Mesodermal cell (in vitro differentiated cells): ENCODE measurements around the gene VEZT.

Experiments used
- H3K27ac ChIP-seq: 2 replicates; pipeline ENCODE4 v1.7.0; 2013; ENCODE audit warnings: mild to moderate bottlenecking, low read depth, low read length, moderate library complexity; ENCODE audit not compliant: severe bottlenecking
- H3K36me3 ChIP-seq: 2 replicates; pipeline ENCODE4 v1.7.1; 2013; ENCODE audit warnings: mild to moderate bottlenecking, low read length, moderate library complexity; ENCODE audit not compliant: control insufficient read depth, insufficient read depth
- H3K4me1 ChIP-seq: one replicate; pipeline ENCODE4 v1.7.1; 2013; ENCODE audit warnings: mild to moderate bottlenecking, low read length; ENCODE audit not compliant: insufficient read depth, control insufficient read depth, poor library complexity, severe bottlenecking
- H3K4me3 ChIP-seq: 2 replicates; pipeline ENCODE4 v1.7.0; 2013; ENCODE audit warnings: low read length, control low read depth, mild to moderate bottlenecking; ENCODE audit not compliant: insufficient read depth, poor library complexity, severe bottlenecking; ENCODE audit errors: extremely low read depth
- H3K9me3 ChIP-seq: 2 replicates; pipeline ENCODE4 v1.7.1; 2013; ENCODE audit warnings: mild to moderate bottlenecking, low read length, moderate library complexity; ENCODE audit not compliant: control insufficient read depth
- WGBS, 2 experiments: methylation state at CpG; one replicate each; pipeline ENCODE4 v1.1.5; 2013; ENCODE audit warnings: missing lambda C conversion rate in 2 of 2; ENCODE audit not compliant: insufficient coverage in 2 of 2; 5-methylcytosine and 5-hydroxymethylcytosine counted together

VEZT gene

DNA sequence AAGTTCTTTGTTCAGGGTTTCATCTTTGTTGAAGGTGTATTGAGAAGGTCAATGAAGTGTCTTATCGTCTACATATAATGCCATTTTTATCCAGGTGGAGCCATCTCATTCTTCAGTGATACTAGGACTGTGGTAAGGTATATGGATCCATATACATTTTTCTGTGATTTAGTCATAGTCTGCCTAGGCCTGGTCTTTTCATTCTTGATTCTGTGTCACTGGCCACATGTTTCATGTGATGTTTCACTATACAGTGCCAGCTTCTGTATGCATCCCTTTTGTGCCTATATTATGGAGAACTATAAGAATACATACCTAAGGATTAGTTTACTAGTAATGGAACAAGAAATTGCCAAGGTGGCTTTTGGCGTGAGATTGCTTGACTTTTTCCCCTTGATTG is 40.5 kb downstream of the VEZT start:
- Histone ChIP-seq H3K9me3 (no peaks in the 10 kb centered on the region), H3K4me1 (peaks cover 19% of the 10 kb centered on the region), H3K36me3 (peaks cover 54% of the 10 kb centered on the region), H3K27ac (no peak overlapping the region), H3K4me3 (no peak overlapping the region)
- WGBS, 2 experiments: 80% methylated on average over 1 of the region's 2 CpGs; no CpG with 5 or more reads in 1 of the 2 experiments

DNA sequence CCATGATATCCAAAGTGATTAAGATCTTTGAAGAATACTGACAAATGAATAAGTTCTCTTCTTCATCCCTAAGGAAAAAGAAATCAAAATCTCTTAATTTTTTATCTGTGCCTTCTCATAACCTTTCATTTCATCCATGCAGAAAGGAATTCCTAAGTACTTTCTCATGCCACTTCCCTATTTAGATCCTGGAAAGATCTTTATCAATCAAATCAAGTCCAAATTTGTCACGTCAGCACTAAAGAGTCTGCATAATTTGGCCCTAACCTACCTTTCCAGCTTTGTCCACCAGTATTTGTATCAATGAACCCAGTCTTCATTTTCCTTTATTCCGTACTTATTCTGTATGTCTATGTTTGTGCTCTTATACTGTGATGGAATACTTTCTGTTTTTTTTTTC is 41.2 kb downstream of the VEZT start:
- Histone ChIP-seq H3K4me1 (peaks cover 21% of the 10 kb centered on the region), H3K4me3 (no peak overlapping the region), H3K9me3 (no peaks in the 10 kb centered on the region), H3K36me3 (peaks cover 54% of the 10 kb centered on the region), H3K27ac (no peak overlapping the region)
- WGBS, 2 experiments: 71 to 93% methylated on average over 1 of the region's 2 CpGs

- Histone ChIP-seq H3K27ac (no peak overlapping the region), H3K9me3 (no peaks in the 10 kb centered on the region), H3K4me3 (no peak overlapping the region), H3K4me1 (peaks cover 21% of the 10 kb centered on the region), H3K36me3 (peaks cover 51% of the 10 kb centered on the region)
- 100% methylated on average over 1 of the region's 1 CpG for WGBS, 2 experiments
Measured at GRCh38 chr12:95259368-95259767, 41.8 kb downstream of the VEZT start.

DNA sequence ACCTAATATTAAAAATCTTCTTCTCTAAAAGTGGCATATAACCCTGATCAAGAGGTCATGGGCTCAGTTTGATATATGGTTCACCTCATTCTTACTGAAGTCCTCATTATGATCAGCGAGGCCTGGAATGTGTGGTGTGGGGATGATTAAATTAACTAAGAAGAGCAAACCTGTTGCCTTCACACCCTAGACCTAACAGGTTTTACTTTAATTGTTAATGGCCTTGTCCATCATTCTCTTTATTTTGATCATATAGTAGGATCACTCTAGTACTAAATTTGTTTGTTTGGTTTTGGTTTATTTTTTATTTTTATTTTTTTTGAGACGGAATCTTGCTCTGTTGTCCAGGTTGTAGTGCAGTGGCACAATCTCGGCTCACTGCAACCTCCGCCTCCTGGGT is 43.5 kb downstream of the VEZT start:
- peaks cover 45% of the 10 kb centered on the region for H3K36me3 ChIP-seq
- H3K4me1 ChIP-seq: peaks cover 21% of the 10 kb centered on the region
- H3K27ac ChIP-seq: no peak overlapping the region
- WGBS, 2 experiments: 82 to 100% methylated on average over 2 to 3 of the region's 4 CpGs
- no peaks in the 10 kb centered on the region for H3K9me3 ChIP-seq
- H3K4me3 ChIP-seq: no peak overlapping the region

GRCh38 chr12:95262808-95263207 is 45.2 kb downstream of the VEZT start:
- H3K9me3 ChIP-seq: no peaks in the 10 kb centered on the region
- H3K4me1 ChIP-seq: peaks cover 10% of the 10 kb centered on the region
- no peak overlapping the region for H3K4me3 ChIP-seq
- H3K27ac ChIP-seq: peak overlapping the region; percentile 77
- WGBS, 2 experiments: 100% methylated on average over 2 of the region's 3 CpGs; no CpG with 5 or more reads in 1 of the 2 experiments
- peaks cover 49% of the 10 kb centered on the region for H3K36me3 ChIP-seq

- H3K27ac ChIP-seq: no peak overlapping the region
- peaks cover 5% of the 10 kb centered on the region for H3K4me1 ChIP-seq
- WGBS, 2 experiments: 97 to 100% methylated on average over 1 to 2 of the region's 2 CpGs
- peaks cover 57% of the 10 kb centered on the region for H3K36me3 ChIP-seq
- no peak overlapping the region for H3K4me3 ChIP-seq
- no peaks in the 10 kb centered on the region for H3K9me3 ChIP-seq
Measured at GRCh38 chr12:95265765-95266164, 48.2 kb downstream of the VEZT start.

DNA sequence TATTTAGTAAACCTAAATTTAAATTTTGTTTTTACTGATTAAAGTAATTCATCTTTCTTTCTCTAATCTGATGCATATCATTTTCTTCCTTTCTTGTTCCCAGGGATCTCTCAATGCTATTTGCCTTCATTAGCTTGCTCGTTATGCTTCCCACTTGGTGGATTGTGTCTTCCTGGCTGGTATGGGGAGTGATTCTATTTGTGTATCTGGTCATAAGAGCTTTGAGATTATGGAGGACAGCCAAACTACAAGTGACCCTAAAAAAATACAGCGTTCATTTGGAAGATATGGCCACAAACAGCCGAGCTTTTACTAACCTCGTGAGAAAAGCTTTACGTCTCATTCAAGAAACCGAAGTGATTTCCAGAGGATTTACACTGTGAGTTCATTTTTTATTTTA is 48.6 kb downstream of the VEZT start:
- Histone ChIP-seq H3K4me3 (no peak overlapping the region), H3K9me3 (no peaks in the 10 kb centered on the region), H3K27ac (no peak overlapping the region), H3K4me1 (peaks cover 5% of the 10 kb centered on the region), H3K36me3 (peaks cover 60% of the 10 kb centered on the region)
- WGBS, 2 experiments: 94 to 100% methylated on average over 2 to 3 of the region's 6 CpGs

GRCh38 chr12:95269892-95270291 is 52.3 kb downstream of the VEZT start:
- no peak overlapping the region for H3K4me3 ChIP-seq
- H3K36me3 ChIP-seq: peaks cover 66% of the 10 kb centered on the region
- H3K27ac ChIP-seq: no peak overlapping the region
- no peaks in the 10 kb centered on the region for H3K4me1 ChIP-seq
- H3K9me3 ChIP-seq: no peaks in the 10 kb centered on the region
- WGBS, 2 experiments: 100% methylated on average over 3 of the region's 3 CpGs

- WGBS, 2 experiments: 86 to 100% methylated on average over 1 to 2 of the region's 2 CpGs
- Histone ChIP-seq H3K27ac (no peak overlapping the region), H3K36me3 (peaks cover 59% of the 10 kb centered on the region)
Measured at GRCh38 chr12:95271465-95271864, 53.9 kb downstream of the VEZT start.

DNA sequence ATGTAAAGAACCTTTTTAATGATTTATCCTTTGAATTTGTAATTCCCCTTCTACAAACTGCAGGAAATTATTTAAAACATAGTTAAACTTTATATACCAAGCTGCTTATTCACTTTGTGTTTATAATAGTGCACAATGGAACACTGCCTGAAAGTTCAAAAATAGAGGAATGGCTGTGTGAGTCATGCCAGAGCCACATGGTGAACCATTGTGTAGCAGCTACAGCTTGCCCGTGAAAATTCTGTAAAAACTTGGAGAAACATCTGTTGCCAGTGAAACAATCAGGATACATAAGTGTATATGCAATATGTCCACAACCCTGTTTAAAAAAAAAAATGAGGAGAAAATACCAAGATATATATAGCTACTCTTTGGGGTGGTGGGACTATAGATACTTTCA is 59.5 kb downstream of the VEZT start:
- Histone ChIP-seq H3K27ac (no peak overlapping the region), H3K36me3 (peaks cover 53% of the 10 kb centered on the region), H3K4me3 (no peak overlapping the region), H3K4me1 (peaks cover 15% of the 10 kb centered on the region), H3K9me3 (no peaks in the 10 kb centered on the region)
- WGBS, 2 experiments: 67% methylated on average over 1 of the region's 1 CpG; no CpG with 5 or more reads in 1 of the 2 experiments

More at GRCh38 chr12:95271465-95271864, 53.9 kb downstream of the VEZT start:
- Histone ChIP-seq H3K4me1 (no peaks in the 10 kb centered on the region), H3K9me3 (no peaks in the 10 kb centered on the region), H3K4me3 (no peak overlapping the region)

GRCh38 chr12:95279856-95280255 is 62.2 kb downstream of the VEZT start:
- Histone ChIP-seq H3K9me3 (no peaks in the 10 kb centered on the region), H3K4me3 (no peak overlapping the region), H3K27ac (no peak overlapping the region), H3K36me3 (peaks cover 67% of the 10 kb centered on the region), H3K4me1 (peaks cover 15% of the 10 kb centered on the region)
- WGBS, 2 experiments: 93 to 97% methylated on average over 4 of the region's 4 CpGs
